ENCODE measurements around the gene ELP4.

- TF ChIP-seq CTCF (IDR thresholded peaks at IDR 0.05) (no peak), MYC (IDR thresholded peaks at IDR 0.05; ENCODE audit: borderline replicate concordance, low read length) (no peak), RAD21 (conservative IDR thresholded peaks at IDR 0.05 in 1 of 2, IDR thresholded peaks at IDR 0.05 in 1 of 2) (no peak), USF2 (IDR thresholded peaks at IDR 0.05) (no peak), JUN (IDR thresholded peaks at IDR 0.05) (no peak), MAX (IDR thresholded peaks at IDR 0.05) (no peak), JUNB (IDR thresholded peaks at IDR 0.05) (no peak), HDAC2 (IDR thresholded peaks at IDR 0.05) (no peak), HMGXB4 (CRISPR knock-in tag; IDR thresholded peaks at IDR 0.05; ENCODE audit: borderline replicate concordance) (no peak)
These were observed 253.7 kb downstream of the ELP4 start for GRCh38 chr11:31763296-31763695.

Data from A549 (cell line).